Measurements from ENCODE around the gene SLC17A8. TPM values are rescaled to one million over a fixed set of nuclear protein-coding genes. Genes with fewer than 3 reads are reported as not detected.

SLC17A8 gene
- total and polyA plus RNA-seq, 2 donors (not counting 3 experiments of a cell fraction or from before 2014, with no cell fraction given) = not detected

DNA sequence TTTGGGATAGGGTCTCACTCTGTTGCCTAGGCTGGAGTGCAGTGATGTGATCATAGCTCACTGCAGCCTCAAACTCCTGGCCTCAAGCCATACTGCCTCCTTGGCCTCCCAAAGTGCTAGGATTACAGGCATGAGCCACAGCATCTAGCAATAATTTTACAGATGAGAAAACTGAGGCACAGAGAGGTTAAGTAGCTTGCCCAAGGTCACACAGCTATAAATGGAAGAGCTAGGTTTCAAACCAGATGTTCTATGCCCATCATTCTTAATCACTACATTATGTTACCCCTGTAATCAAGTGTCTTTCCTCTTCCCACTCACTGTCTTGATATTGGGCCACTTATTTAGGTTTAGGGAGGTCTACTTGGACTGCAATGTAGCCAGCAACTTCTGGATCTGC, 3.6 kb downstream of the SLC17A8 start:
- TF ChIP-seq EZH2 (IDR thresholded peaks at IDR 0.05; ENCODE audit: borderline replicate concordance, low read depth, low read length, severe bottlenecking) (no peak), FOS (IDR thresholded peaks at IDR 0.05; ENCODE audit: borderline replicate concordance, insufficient read depth, low read length) (no peak), MYC (IDR thresholded peaks at IDR 0.05; ENCODE audit: low read depth, low read length) (no peak), GATA2 (IDR thresholded peaks at IDR 0.05; ENCODE audit: insufficient read depth, insufficient read length, low read depth, low read length) (no peak), POLR2AphosphoS5 (IDR thresholded peaks at IDR 0.05; ENCODE audit: insufficient read depth, low read depth, low read length) (no peak), JUN (IDR thresholded peaks at IDR 0.05; ENCODE audit: borderline replicate concordance, insufficient read depth, insufficient read length, low read depth) (no peak), POLR2A (IDR thresholded peaks at IDR 0.05; ENCODE audit: low read depth, low read length) (no peak)
- TF ChIP-seq, protein P1, sequence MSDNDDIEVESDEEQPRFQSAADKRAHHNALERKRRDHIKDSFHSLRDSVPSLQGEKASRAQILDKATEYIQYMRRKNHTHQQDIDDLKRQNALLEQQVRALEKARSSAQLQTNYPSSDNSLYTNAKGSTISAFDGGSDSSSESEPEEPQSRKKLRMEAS (IDR thresholded peaks at IDR 0.05; ENCODE audit: insufficient read depth, insufficient read length) = no peak
- TF ChIP-seq, protein P2, sequence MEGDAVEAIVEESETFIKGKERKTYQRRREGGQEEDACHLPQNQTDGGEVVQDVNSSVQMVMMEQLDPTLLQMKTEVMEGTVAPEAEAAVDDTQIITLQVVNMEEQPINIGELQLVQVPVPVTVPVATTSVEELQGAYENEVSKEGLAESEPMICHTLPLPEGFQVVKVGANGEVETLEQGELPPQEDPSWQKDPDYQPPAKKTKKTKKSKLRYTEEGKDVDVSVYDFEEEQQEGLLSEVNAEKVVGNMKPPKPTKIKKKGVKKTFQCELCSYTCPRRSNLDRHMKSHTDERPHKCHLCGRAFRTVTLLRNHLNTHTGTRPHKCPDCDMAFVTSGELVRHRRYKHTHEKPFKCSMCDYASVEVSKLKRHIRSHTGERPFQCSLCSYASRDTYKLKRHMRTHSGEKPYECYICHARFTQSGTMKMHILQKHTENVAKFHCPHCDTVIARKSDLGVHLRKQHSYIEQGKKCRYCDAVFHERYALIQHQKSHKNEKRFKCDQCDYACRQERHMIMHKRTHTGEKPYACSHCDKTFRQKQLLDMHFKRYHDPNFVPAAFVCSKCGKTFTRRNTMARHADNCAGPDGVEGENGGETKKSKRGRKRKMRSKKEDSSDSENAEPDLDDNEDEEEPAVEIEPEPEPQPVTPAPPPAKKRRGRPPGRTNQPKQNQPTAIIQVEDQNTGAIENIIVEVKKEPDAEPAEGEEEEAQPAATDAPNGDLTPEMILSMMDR (IDR thresholded peaks at IDR 0.05; ENCODE audit: extremely low read depth in 1 of 2, insufficient read depth in 1 of 2, low read depth in 1 of 2, low read length in 2 of 2) = no peak
- no peak for FAIRE-seq
- no peaks in the 10 kb centered on the region for H4K20me1 ChIP-seq (replicated peaks; ENCODE audit: control insufficient read depth, extremely low read depth, insufficient read depth, low read length)
- H3K36me3 ChIP-seq (ENCODE audit: control insufficient read depth in 2 of 2, extremely low read depth in 1 of 2, insufficient read depth in 2 of 2, low read length in 2 of 2) = no peaks in the 10 kb centered on the region
- ChIA-PET CTCF (interaction anchor here (1.8 kb wide), 1 partner anchor 9 kb away, joined by 3 read pairs; no protein-coding TSS in a partner anchor), POLR2A (no interaction called here)
- no peak overlapping the region for H3K4me2 ChIP-seq (ENCODE audit: insufficient read depth, low read length)
- no peak overlapping the region for H3K4me3 ChIP-seq (replicated peaks in 1 of 3; ENCODE audit: insufficient read depth in 1 of 3, low read depth in 1 of 3, low read length in 3 of 3)
- intact Hi-C loops (cut with micrococcal nuclease) (no loop called here), dilution Hi-C loops (cut with MboI; ENCODE audit: extremely low pct_ligation_motif_present, low sequenced_read_pairs) (no loop called here)
- no TSS peak for BruUV-seq (replicated peaks)
- no peak overlapping the region for H2AFZ ChIP-seq (ENCODE audit: low read depth, low read length)
- H3K9me1 ChIP-seq (replicated peaks; ENCODE audit: control insufficient read depth, extremely low read depth, insufficient read depth, low read length) = no peaks in the 10 kb centered on the region
- no peak overlapping the region for H3K9ac ChIP-seq (replicated peaks; ENCODE audit: extremely low read depth, insufficient read depth, low read length)
- H3K9me3 ChIP-seq (replicated peaks; ENCODE audit: control insufficient read depth, insufficient read depth, low read length) = no peaks in the 10 kb centered on the region
- H3K27ac ChIP-seq (ENCODE audit: insufficient read depth, low read depth, low read length) = no peak overlapping the region
- no peak for DNase-seq (ENCODE audit: low read depth, low spot score)
- H3K27me3 ChIP-seq (ENCODE audit: control insufficient read depth in 2 of 2, insufficient read depth in 2 of 2, low read length in 2 of 2) = peaks cover 0 to 5% of the 10 kb centered on the region in 2 experiments
- H3K4me1 ChIP-seq (ENCODE audit: control insufficient read depth, extremely low read depth, insufficient read depth, low read length) = no peaks in the 10 kb centered on the region
- no peaks in the 10 kb centered on the region for H3K79me2 ChIP-seq (ENCODE audit: control insufficient read depth, insufficient read depth, low read length)

Measured in endothelial cell of umbilical vein (primary cell).